ENCODE data around the gene PTP4A2.

Gene PTP4A2

GRCh38 chr1:31885851-31886250 lies 52.3 kb downstream of the PTP4A2 start:
- no peak for DNase-seq (ENCODE audit: low read depth)

GRCh38 chr1:31883357-31883942 lies 54.7 kb downstream of the PTP4A2 start:
- DNase-seq (ENCODE audit: low read depth) = no peak

DNA sequence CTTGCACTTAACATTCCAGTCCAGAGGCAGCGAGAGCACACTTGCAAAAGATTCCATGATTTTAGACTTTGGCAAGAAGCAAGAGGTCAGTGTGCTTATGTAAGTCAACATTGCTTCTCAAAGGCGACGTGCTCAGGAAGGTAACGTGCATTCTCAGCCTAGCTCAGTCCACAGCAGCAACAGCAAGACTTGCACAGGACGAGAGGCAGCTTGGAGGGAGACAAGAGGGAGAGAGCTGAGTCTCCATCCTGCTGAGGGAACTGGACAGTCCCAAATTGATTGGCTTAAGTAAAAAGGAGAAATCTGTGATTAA lies 56.5 kb downstream of the PTP4A2 start:
- no peak for DNase-seq (ENCODE audit: low read depth)

- DNase-seq (ENCODE audit: low read depth) = no peak
Measured at GRCh38 chr1:31880957-31881687, 57.0 kb downstream of the PTP4A2 start.

DNA sequence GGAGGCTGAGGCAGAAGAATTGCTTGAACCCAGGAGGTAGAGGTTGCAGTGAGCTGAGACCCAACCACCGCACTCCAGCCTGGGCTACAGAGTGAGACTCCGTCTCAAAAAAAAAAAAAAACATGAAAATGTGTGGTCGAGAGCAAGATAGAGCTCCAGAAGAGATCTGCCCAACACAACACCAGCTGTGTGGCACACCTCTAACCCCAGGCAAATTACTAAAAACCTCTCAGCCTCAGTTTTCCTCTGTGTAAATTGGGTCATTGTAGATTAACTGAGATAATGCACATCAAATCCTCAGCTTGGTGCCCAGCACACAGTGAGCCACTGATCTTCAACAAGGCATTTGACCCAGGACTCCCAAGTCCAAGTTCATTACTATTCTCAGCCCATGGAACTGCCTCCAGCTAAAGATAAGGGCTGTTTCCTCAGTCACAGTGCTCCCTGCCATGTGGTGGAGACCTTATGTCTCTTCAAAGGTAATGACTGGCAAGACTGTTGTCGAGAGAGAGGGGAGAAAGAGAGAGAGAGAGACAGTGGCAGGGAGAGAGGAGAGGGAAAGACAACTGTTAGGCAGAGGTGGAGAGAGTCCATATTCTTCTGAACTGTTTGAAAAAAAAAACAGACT lies 58.1 kb downstream of the PTP4A2 start:
- DNase-seq (ENCODE audit: low read depth) = no peak

- DNase-seq (ENCODE audit: low read depth) = no peak
Measured at GRCh38 chr1:31878058-31878457, 60.1 kb downstream of the PTP4A2 start.

GRCh38 chr1:31877544-31877943 lies 60.6 kb downstream of the PTP4A2 start:
- DNase-seq (ENCODE audit: low read depth) = no peak

- no peak for DNase-seq (ENCODE audit: low read depth)
Measured at GRCh38 chr1:31875636-31876236, 62.4 kb downstream of the PTP4A2 start.

DNA sequence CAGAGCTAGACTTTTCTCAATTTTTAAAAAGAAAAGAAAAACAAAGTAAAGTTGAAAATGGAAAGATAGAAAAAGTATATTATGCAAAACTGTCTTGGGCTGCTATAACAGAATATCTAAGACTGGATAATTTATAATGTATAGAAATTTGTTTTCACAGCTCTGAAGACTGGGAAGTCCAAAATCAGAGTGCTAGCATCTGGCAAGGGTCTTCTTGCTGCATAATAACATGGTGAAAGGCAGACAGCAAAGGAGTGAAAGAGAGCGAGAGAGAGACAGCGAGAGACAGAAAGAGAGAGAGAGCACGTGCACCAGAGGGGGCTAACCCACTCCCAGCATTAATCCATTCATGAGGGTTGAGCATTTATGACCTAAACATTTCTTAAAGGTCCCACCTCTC lies 63.2 kb downstream of the PTP4A2 start:
- DNase-seq (ENCODE audit: low read depth) = no peak

DNA sequence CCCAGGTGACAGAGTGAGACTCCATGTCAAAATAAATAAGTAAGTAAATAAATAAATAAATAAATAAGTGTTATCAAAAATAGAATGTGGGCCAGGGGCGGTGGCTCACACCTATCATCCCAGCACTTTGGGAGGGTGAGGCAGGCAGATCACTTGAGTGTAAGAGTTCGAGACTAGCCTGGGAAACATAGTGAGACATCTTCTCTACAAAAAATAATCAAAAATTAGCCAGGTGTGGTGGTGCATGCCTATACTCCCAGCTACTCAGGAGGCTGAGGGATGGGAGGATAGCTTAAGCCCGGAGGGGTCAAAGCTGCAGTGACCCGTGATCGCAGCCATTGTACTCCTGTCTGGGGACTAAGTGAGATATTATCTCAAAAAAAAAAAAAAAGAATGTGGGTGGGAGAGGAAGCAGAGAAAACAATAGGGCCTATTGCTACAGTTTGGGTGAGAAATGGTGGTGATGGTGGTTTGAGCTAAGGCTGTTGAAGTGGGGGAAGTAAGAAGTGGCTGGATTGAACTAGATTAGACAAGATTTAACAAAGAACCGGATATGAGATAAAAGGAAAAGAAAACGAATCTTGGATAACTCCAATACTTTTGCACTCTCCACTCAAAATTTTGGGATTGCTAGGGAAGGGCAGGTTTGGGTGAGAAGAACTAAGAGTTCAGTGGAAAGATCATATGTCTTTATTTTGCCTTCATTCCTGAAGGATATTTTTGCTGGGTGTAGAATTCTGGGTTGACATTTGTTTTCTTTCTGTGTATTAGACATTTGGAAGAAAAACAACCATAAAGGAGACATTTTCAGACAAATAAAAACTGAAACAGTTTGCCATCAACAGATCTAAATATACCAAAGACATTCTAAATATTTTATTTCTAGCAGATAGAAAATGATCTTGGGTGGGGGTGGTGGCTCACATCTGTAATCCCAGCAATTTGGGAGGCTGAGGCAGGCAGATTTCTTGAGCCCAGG lies 65.2 kb downstream of the PTP4A2 start:
- DNase-seq (ENCODE audit: low read depth) = no peak

GRCh38 chr1:31871703-31872102 lies 66.5 kb downstream of the PTP4A2 start:
- no peak for DNase-seq (ENCODE audit: low read depth)

- no peak for DNase-seq (ENCODE audit: low read depth)
Measured at GRCh38 chr1:31870086-31870736, 68.0 kb downstream of the PTP4A2 start.

DNA sequence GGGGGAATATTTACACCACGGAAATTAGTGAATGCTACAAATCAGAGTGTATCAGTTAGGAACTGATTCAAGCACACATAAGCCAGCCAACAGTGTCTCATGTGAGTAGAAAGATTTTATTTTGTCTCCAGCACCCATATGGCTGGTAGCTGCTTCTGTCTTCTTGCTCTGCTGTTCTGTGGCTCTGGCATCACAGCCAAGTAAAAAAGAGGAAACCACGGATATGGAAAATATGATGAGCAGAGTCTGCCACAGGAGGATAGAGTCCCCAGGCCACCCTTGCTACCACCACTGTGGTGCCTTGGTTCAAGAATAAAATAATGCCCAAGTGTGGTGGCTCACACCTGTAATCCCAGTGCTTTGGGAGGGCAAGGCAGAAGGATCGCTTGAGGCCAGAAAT lies 68.7 kb downstream of the PTP4A2 start:
- no peak for DNase-seq (ENCODE audit: low read depth)

- no peak for DNase-seq (ENCODE audit: low read depth)
Measured at GRCh38 chr1:31868862-31869261, 69.3 kb downstream of the PTP4A2 start.

GRCh38 chr1:31867546-31867945 lies 70.6 kb downstream of the PTP4A2 start:
- DNase-seq (ENCODE audit: low read depth) = no peak

DNA sequence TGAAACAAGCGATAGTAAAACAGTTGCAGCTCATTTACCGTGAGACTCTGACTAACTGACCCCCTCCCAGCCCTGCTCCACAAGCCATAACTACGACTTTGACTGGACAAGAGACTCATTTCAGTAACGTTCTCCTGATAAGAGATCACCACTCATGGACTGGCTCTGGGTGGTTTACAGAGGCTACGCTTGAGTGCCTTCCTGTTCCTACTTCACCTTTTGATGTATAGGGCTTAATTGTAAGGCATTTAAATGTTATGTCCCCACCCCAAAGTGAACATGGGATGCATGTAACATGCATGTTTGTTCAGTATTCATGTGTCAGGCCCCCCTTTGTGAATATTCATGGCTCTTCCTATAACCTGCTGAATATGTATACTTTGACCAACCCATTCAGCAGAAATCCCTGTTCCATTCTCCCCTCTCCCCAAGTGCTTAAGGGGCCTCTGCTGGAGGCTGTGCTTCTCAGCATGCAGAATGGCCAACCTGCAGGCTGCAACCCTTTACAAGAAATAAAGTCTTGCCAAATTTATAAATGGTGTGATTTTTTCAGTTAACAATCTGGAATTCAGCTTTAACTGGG lies 71.6 kb downstream of the PTP4A2 start:
- no peak for DNase-seq (ENCODE audit: low read depth)

DNA sequence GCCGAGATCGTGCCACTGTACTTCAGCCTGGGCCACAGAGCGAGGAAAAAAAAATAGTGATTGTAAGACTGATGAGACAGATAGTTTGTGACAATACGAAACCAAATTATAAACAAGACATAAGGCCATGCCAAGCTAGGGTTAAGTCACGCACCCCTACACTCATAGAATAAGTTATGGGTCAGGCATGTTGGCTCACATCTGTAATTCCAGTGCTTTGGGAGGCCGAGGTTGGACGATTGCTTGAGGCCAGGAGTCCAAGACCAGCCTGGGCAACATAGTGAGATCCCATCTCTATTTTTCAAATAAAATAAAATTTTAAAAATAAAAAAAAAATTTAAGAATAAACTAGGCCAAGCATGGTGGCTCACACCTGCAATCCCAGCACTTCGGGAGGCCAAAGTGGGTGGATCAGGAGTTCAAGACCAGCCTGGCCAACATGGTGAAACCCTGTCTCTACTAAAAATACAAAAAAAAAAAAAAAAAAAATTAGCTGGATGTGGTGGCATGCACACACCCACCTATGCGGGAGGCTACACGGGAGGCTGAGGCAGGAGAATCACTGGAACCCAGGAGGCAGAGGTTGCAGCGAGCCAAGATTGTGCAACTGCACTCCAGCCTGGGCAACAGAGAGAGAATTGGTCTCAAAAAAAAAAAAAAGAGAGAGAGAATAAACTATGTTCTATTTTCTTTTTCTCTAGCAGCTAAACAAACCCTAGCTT lies 72.3 kb downstream of the PTP4A2 start:
- DNase-seq (ENCODE audit: low read depth) = no peak

DNA sequence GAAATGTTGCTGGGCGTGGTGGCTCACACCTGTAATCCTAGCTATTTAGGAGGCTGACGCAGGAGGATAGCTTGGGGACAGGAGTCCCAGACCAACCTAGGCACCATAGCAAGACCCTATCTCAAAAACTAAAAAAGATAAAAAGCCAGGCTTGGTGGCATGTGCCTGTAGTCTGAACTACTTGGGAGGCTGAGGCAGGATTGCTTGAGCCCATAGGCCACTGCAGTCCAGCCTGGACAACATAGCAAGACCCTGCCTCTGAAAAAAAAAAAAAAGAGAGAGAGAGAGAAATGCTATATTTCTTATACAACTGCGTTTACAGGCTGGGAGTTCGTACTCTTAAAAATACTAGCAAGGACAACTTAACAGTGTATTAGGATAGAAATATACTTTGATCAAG lies 76.1 kb downstream of the PTP4A2 start:
- DNase-seq (ENCODE audit: low read depth) = no peak

GRCh38 chr1:31861346-31861745 lies 76.8 kb downstream of the PTP4A2 start:
- no peak for DNase-seq (ENCODE audit: low read depth)

GRCh38 chr1:31860581-31860980 lies 77.6 kb downstream of the PTP4A2 start:
- DNase-seq (ENCODE audit: low read depth) = no peak

GRCh38 chr1:31859719-31860118 lies 78.4 kb downstream of the PTP4A2 start:
- DNase-seq (ENCODE audit: low read depth) = no peak

Measured in fibroblast of the conjunctiva (primary cell).